AG08396 (cell line): Measurements from ENCODE around the gene PEX14.

ENCODE experiments used
- DNase-seq: peaks from one replicate; pipeline ENCODE4 v3.0.0; 2012; ENCODE audit warnings: low spot score, mixed read lengths

Gene PEX14

GRCh38 chr1:10519016-10519417, 44.3 kb downstream of the PEX14 start:
- DNase-seq, result no peak

- DNase-seq, result no peak
These were observed 45.7 kb downstream of the PEX14 start for GRCh38 chr1:10520497-10520896.

- DNase-seq, result no peak
These were observed 46.2 kb downstream of the PEX14 start for GRCh38 chr1:10520952-10521351.

- no peak for DNase-seq
These were observed 46.9 kb downstream of the PEX14 start for GRCh38 chr1:10521537-10522157.

- DNase-seq, result no peak
These were observed 47.6 kb downstream of the PEX14 start for GRCh38 chr1:10522322-10522860.

- no peak for DNase-seq
These were observed 50.5 kb downstream of the PEX14 start for GRCh38 chr1:10525208-10525607.

- DNase-seq, result peak; percentile 84
These were observed 53.6 kb downstream of the PEX14 start for GRCh38 chr1:10528066-10529014.

GRCh38 chr1:10529091-10529490, 54.3 kb downstream of the PEX14 start:
- no peak for DNase-seq

- no peak for DNase-seq
These were observed 55.0 kb downstream of the PEX14 start for GRCh38 chr1:10529765-10530164.

GRCh38 chr1:10530281-10530740, 55.6 kb downstream of the PEX14 start:
- DNase-seq, result peak; percentile 86

- peak; percentile 64 for DNase-seq
These were observed 56.2 kb downstream of the PEX14 start for GRCh38 chr1:10530756-10531495.

GRCh38 chr1:10532362-10532761, 57.6 kb downstream of the PEX14 start:
- no peak for DNase-seq

- no peak for DNase-seq
These were observed 59.8 kb downstream of the PEX14 start for GRCh38 chr1:10534519-10534918.

- DNase-seq, result no peak
These were observed 61.5 kb downstream of the PEX14 start for GRCh38 chr1:10536133-10536770.

- no peak for DNase-seq
These were observed 62.5 kb downstream of the PEX14 start for GRCh38 chr1:10537082-10537766.

GRCh38 chr1:10538646-10539355, 64.1 kb downstream of the PEX14 start:
- DNase-seq, result no peak

GRCh38 chr1:10539411-10540043, 64.8 kb downstream of the PEX14 start:
- DNase-seq, result no peak

GRCh38 chr1:10540277-10541005, 65.7 kb downstream of the PEX14 start:
- DNase-seq, result peak; percentile 37

GRCh38 chr1:10541286-10541685, 66.5 kb downstream of the PEX14 start:
- DNase-seq, result no peak
